ENCODE results near the gene MTERF1. TPM values are rescaled to one million over a fixed set of nuclear protein-coding genes. Genes with fewer than 3 reads are reported as not detected.

The MTERF1 gene
- total RNA-seq, 1 experiment from 2014 or later = 10.0 TPM

DNA sequence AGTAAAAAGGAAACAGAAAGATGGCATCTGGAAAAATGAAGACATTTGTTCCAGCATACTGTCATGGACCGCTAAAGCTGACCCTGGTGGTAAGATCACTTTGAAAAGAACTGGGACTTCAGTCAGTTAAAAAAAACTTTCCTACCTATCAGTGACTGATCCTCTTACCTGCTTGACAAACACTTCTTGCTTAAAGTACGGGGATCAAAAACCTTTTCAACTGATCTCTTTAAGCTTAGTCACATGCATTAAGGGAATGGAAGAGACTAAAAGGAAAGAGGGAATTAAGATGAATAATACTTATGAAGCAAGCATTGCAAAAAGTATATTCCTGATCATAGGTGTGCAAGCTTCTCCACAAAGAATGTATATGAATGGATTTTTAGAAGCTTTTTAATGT lies 42.1 kb downstream of the MTERF1 start:
- H3K9me2 ChIP-seq (replicated peaks; ENCODE audit: low read length) = no peaks in the 10 kb centered on the region
- H3K9me3 ChIP-seq (ENCODE audit: low read length) = no peaks in the 10 kb centered on the region
- H3K4me3 ChIP-seq (ENCODE audit: low read length) = no peak overlapping the region
- H3K27ac ChIP-seq (ENCODE audit: low read length) = no peak overlapping the region
- H3K36me3 ChIP-seq (ENCODE audit: low read depth, low read length) = no peaks in the 10 kb centered on the region
- no TSS peak for BruUV-seq (replicated peaks)
- intact Hi-C loops (cut with micrococcal nuclease) = no loop called here
- no peak for DNase-seq
- H3K4me1 ChIP-seq (ENCODE audit: insufficient read depth, low read length) = no peaks in the 10 kb centered on the region
- TF ChIP-seq EZH2phosphoT487 (IDR thresholded peaks at IDR 0.05; ENCODE audit: borderline replicate concordance, low read length) (no peak), EZH2 (IDR thresholded peaks at IDR 0.05; ENCODE audit: low read length, unreplicated experiment) (no peak)
- TF ChIP-seq, protein P1, sequence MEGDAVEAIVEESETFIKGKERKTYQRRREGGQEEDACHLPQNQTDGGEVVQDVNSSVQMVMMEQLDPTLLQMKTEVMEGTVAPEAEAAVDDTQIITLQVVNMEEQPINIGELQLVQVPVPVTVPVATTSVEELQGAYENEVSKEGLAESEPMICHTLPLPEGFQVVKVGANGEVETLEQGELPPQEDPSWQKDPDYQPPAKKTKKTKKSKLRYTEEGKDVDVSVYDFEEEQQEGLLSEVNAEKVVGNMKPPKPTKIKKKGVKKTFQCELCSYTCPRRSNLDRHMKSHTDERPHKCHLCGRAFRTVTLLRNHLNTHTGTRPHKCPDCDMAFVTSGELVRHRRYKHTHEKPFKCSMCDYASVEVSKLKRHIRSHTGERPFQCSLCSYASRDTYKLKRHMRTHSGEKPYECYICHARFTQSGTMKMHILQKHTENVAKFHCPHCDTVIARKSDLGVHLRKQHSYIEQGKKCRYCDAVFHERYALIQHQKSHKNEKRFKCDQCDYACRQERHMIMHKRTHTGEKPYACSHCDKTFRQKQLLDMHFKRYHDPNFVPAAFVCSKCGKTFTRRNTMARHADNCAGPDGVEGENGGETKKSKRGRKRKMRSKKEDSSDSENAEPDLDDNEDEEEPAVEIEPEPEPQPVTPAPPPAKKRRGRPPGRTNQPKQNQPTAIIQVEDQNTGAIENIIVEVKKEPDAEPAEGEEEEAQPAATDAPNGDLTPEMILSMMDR (conservative IDR thresholded peaks at IDR 0.05; ENCODE audit: low read depth, low read length) = no peak
- ChIA-PET POLR2A (ENCODE audit: unreplicated experiment) (no interaction called here), CTCF (no interaction called here)
- ATAC-seq = no peak
- no peaks in the 10 kb centered on the region for H4K20me1 ChIP-seq (ENCODE audit: low read length)
- no peak overlapping the region for H3K9ac ChIP-seq (ENCODE audit: low read length)
- no peaks in the 10 kb centered on the region for H3F3A ChIP-seq (ENCODE audit: low read length, unreplicated experiment)
- H3K27me3 ChIP-seq (ENCODE audit: low read length) = no peaks in the 10 kb centered on the region
- no peak overlapping the region for H2AFZ ChIP-seq (ENCODE audit: low read length)
- H3K4me2 ChIP-seq (ENCODE audit: low read length) = no peak overlapping the region
- H3K79me2 ChIP-seq (ENCODE audit: low read length) = no peaks in the 10 kb centered on the region

DNA sequence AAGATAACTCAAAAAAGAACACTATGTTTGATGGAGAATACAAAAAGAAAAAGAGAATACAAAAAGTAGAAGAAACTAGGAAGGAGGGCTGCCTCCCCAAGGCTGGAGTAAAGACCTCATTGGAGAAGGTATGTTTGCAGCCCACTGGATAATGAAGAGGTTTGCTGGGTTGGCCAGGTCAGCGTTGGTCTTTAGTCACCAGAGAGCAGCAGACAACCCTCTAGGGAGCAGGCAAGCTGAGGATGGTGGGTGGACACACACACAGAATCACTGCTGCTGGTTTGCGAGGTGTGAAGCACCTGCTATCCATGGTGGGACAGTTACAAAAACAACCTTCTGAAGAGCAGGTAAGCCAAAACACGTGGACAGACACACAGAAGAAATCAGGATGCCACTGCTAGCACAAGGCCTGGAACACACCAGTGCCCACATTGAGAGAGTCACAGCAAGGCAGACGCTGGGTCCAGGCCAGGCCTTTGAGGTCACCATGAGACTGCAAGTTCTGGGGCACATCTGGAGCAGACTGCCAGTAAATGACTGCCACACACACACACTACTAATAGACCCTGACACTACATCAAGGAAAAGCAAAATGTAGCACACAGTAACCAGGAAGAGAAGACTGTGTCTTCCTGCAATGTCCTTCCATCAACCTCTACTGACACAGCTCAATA lies 43.0 kb downstream of the MTERF1 start:
- Histone ChIP-seq H3K4me2 (ENCODE audit: low read length) (no peak overlapping the region), H4K20me1 (ENCODE audit: low read length) (no peaks in the 10 kb centered on the region), H3K79me2 (ENCODE audit: low read length) (no peaks in the 10 kb centered on the region), H3K9me2 (replicated peaks; ENCODE audit: low read length) (no peaks in the 10 kb centered on the region), H3F3A (ENCODE audit: low read length, unreplicated experiment) (no peaks in the 10 kb centered on the region), H3K27ac (ENCODE audit: low read length) (no peak overlapping the region), H3K9me3 (ENCODE audit: low read length) (no peaks in the 10 kb centered on the region), H3K4me1 (ENCODE audit: insufficient read depth, low read length) (no peaks in the 10 kb centered on the region), H3K27me3 (ENCODE audit: low read length) (no peaks in the 10 kb centered on the region), H2AFZ (ENCODE audit: low read length) (no peak overlapping the region), H3K4me3 (ENCODE audit: low read length) (no peak overlapping the region), H3K9ac (ENCODE audit: low read length) (no peak overlapping the region), H3K36me3 (ENCODE audit: low read depth, low read length) (no peaks in the 10 kb centered on the region)
- BruUV-seq (replicated peaks) = no TSS peak
- TF ChIP-seq EZH2 (IDR thresholded peaks at IDR 0.05; ENCODE audit: low read length, unreplicated experiment) (no peak), EZH2phosphoT487 (IDR thresholded peaks at IDR 0.05; ENCODE audit: borderline replicate concordance, low read length) (no peak)
- TF ChIP-seq, protein P1 (conservative IDR thresholded peaks at IDR 0.05; ENCODE audit: low read depth, low read length) = no peak
- POLR2A ChIA-PET (ENCODE audit: unreplicated experiment) = no interaction called here
- DNase-seq (no peak), ATAC-seq (no peak)
- intact Hi-C loops (cut with micrococcal nuclease) = no loop called here
- CTCF ChIA-PET = no interaction called here

DNA sequence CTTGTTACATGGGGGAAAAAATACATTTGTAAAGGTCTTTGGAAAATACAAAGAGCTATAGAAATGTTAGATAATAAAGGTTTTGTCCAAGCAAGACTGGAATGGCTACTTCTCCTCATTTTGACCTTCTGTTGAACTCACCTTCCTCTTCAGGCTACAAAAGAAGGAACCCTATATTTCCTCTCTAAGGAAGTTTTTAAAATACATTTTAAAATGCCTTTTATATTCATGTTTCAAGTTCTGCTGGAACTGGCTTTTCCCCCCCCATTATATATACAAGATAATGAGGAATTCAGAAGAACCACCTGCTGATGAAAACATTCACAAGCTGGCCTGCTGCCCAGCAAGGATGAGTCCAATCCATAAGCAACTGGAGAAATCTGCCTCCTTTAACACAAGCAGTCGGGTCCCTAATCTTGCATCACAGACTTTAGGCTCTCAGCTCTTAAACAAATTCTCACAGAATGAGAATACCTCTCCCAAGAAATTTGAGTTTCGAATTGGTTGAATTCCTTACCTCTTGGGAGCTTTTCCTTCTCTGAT lies 44.6 kb downstream of the MTERF1 start:
- Histone ChIP-seq H3K79me2 (ENCODE audit: low read length) (no peaks in the 10 kb centered on the region), H3K27me3 (ENCODE audit: low read length) (no peaks in the 10 kb centered on the region), H3K36me3 (ENCODE audit: low read depth, low read length) (no peaks in the 10 kb centered on the region), H2AFZ (ENCODE audit: low read length) (no peak overlapping the region), H4K20me1 (ENCODE audit: low read length) (no peaks in the 10 kb centered on the region), H3K27ac (ENCODE audit: low read length) (no peak overlapping the region), H3K4me3 (ENCODE audit: low read length) (no peak overlapping the region), H3K4me1 (ENCODE audit: insufficient read depth, low read length) (no peaks in the 10 kb centered on the region), H3K4me2 (ENCODE audit: low read length) (no peak overlapping the region), H3K9me3 (ENCODE audit: low read length) (no peaks in the 10 kb centered on the region), H3F3A (ENCODE audit: low read length, unreplicated experiment) (no peaks in the 10 kb centered on the region), H3K9ac (ENCODE audit: low read length) (no peak overlapping the region), H3K9me2 (replicated peaks; ENCODE audit: low read length) (no peaks in the 10 kb centered on the region)
- intact Hi-C loops (cut with micrococcal nuclease) = no loop called here
- TF ChIP-seq EZH2 (IDR thresholded peaks at IDR 0.05; ENCODE audit: low read length, unreplicated experiment) = no peak
- TF ChIP-seq EZH2phosphoT487 (IDR thresholded peaks at IDR 0.05; ENCODE audit: borderline replicate concordance, low read length) = no peak
- TF ChIP-seq, protein P1 (conservative IDR thresholded peaks at IDR 0.05; ENCODE audit: low read depth, low read length) = no peak
- POLR2A ChIA-PET (ENCODE audit: unreplicated experiment) = no interaction called here
- ATAC-seq (no peak; the same call in 1 of the 2 replicates), DNase-seq (peak; percentile 46)
- BruUV-seq (replicated peaks) = no TSS peak
- CTCF ChIA-PET = no interaction called here

All from PC-3 (cell line).